MM.1S (cell line): ENCODE results near the gene IQSEC1.

Experiments used
- CTCF ChIP-seq: fragments of 300-600 bp; sonication (generic); IDR thresholded peaks from 2 replicates; pipeline ENCODE4 v1.5.1; 2016; ENCODE audit warnings: antibody characterized with exemption, low read length, mixed read lengths
- EZH2phosphoT487 ChIP-seq: fragments of 300-600 bp; sonication (generic); IDR thresholded peaks from 2 replicates; pipeline ENCODE4 v1.6.1; 2018; ENCODE audit warnings: antibody characterized with exemption, low read length

DNA sequence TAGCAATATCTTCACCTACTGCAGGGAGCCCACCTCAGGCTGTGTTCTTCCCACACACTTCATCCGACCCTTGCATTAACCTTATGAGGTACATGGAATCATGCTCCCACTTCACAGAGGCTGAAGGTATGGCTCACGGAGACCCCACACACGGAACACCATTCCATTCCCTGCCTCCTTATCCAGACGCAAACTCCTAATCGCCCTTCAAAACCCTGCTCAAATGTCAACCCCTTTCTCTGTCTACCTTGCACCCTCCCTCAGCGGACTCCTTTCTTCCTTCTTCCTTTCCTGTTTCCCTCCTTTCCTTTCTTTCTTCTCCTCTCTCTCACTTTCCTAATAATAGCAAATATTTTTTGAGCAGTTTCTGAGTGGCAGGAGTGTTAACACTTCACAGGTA is 23.8 kb downstream of the IQSEC1 start:
- TF ChIP-seq CTCF (no peak), EZH2phosphoT487 (no peak)
